GM10266 (cell line): Measurements from ENCODE around the gene HPGD.

Experiments
- DNase-seq: peaks from one replicate; pipeline ENCODE4 v3.0.0; 2012; ENCODE audit errors: extremely low spot score
- TF ChIP-seq, protein P1 (sequence below): IDR thresholded peaks from 2 replicates; pipeline ENCODE4 v1.5.1; 2012; ENCODE audit warnings: mild to moderate bottlenecking, low read depth; ENCODE audit not compliant: control insufficient read depth, insufficient read depth; ENCODE audit errors: missing control alignments

The HPGD gene

DNA sequence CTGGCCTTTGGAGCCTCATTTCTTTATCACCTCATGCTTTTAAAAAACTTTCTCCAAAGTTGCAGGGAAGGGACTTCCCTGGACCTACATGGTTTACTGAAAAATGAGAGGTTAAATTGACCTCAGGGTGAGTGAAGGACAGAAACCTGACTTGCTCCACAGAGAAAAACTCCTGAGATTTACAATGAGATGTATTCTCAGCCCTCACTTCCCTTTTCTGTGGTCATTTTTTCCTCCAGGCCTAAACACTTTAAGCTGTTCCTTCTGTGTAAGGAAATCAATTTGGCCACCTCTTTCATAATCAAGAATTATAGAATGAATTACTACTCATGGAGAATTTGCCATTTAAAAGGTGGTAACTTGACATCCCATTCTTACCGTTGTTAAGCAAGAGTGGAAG, 77.9 kb downstream of the HPGD start:
- TF ChIP-seq, protein P1, sequence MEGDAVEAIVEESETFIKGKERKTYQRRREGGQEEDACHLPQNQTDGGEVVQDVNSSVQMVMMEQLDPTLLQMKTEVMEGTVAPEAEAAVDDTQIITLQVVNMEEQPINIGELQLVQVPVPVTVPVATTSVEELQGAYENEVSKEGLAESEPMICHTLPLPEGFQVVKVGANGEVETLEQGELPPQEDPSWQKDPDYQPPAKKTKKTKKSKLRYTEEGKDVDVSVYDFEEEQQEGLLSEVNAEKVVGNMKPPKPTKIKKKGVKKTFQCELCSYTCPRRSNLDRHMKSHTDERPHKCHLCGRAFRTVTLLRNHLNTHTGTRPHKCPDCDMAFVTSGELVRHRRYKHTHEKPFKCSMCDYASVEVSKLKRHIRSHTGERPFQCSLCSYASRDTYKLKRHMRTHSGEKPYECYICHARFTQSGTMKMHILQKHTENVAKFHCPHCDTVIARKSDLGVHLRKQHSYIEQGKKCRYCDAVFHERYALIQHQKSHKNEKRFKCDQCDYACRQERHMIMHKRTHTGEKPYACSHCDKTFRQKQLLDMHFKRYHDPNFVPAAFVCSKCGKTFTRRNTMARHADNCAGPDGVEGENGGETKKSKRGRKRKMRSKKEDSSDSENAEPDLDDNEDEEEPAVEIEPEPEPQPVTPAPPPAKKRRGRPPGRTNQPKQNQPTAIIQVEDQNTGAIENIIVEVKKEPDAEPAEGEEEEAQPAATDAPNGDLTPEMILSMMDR: no peak
- DNase-seq: no peak
